A549 (cell line): Measurements from ENCODE around the gene DCAF10. TPM values are rescaled to one million over a fixed set of nuclear protein-coding genes. Genes with fewer than 3 reads are reported as not detected.

Experiments
- ATAC-seq, 2 experiments: fragments of 200-7000 bp in 1 of 2; fragments of >200 bp in 1 of 2; cut with Nextera tagmentation in 1 of 2; cut with Tn5 transposase in 1 of 2; 3 replicates each; pipeline versions ENCODE4 v1.8.0 to v1.9.1; 2018 to 2020; ENCODE audit warnings: mild to moderate bottlenecking in 1 of 2, moderate library complexity in 1 of 2
- CTCF ChIA-PET: fragments of 300-600 bp; sonication (Branson Sonifier 250); formaldehyde crosslinking; extraction: SDS; loops from one replicate; lab custom pipeline; 2021; ENCODE audit warnings: antibody characterized with exemption, inconsistent platforms; lab: Yijun Ruan, JAX
- POLR2A ChIA-PET: fragments of 350-600 bp; formaldehyde crosslinking; extraction: SDS; loops from one replicate; lab custom pipeline; 2021; ENCODE audit warnings: antibody characterized with exemption, inconsistent platforms; lab: Yijun Ruan, JAX
- DNase-seq, 2 experiments: peaks; one replicate each; pipeline versions ENCODE4 v3.0.0 to v3.0.0-alpha.2; 2011 to 2016; ENCODE audit warnings: low read depth in 1 of 2, low spot score in 1 of 2
- FAIRE-seq: peaks from 2 replicates; lab custom pipeline; 2011; peaks lifted over from hg19 to GRCh38; lab: Jason Lieb, UNC
- H3K27ac ChIP-seq, 2 experiments: fragments of >200 bp; sonication (Bioruptor Twin); formaldehyde crosslinking; 3 replicates each; pipeline ENCODE4 v1.5.1; 2016 to 2017
- H3K4me1 ChIP-seq: fragments of >200 bp; sonication (Bioruptor Twin); formaldehyde crosslinking; 3 replicates; pipeline ENCODE4 v1.6.1; 2016
- H3K4me2 ChIP-seq: fragments of >200 bp; sonication (Bioruptor Twin); formaldehyde crosslinking; 3 replicates; pipeline ENCODE4 v1.6.1; 2016
- H3K4me3 ChIP-seq: fragments of >200 bp; sonication (Bioruptor Twin); formaldehyde crosslinking; 3 replicates; pipeline ENCODE4 v1.5.1; 2016
- H3K9me3 ChIP-seq: fragments of >200 bp; sonication (Bioruptor Twin); formaldehyde crosslinking; 3 replicates; pipeline ENCODE4 v1.6.1; 2016
- ATOH8 ChIP-seq: fragments of 250-450 bp; sonication (Bioruptor Pico); IDR thresholded peaks from 2 replicates; pipeline ENCODE4 v1.5.0; 2020; ENCODE audit warnings: low read depth, mild to moderate bottlenecking, moderate library complexity
- BCL3 ChIP-seq: fragments of >200 bp; sonication (Bioruptor Twin); formaldehyde crosslinking; IDR thresholded peaks from 3 replicates; pipeline ENCODE4 v1.6.1; 2016
- CHD4 ChIP-seq: fragments of 200-600 bp; sonication (generic); IDR thresholded peaks from 2 replicates; pipeline ENCODE4 v1.6.1; 2016; ENCODE audit warnings: antibody characterized with exemption, mild to moderate bottlenecking, borderline replicate concordance
- E2F6 ChIP-seq: IDR thresholded peaks from 2 replicates; pipeline ENCODE4 v1.6.1; 2012; ENCODE audit warnings: low read depth, borderline replicate concordance
- ELK1 ChIP-seq: fragments of 150-350 bp; IDR thresholded peaks from 2 replicates; pipeline ENCODE4 v1.6.1; 2014; ENCODE audit warnings: low read depth, mild to moderate bottlenecking, low read length
- FOSB ChIP-seq: fragments of 250-450 bp; sonication (Bioruptor Pico); IDR thresholded peaks from 2 replicates; pipeline ENCODE4 v1.5.0; 2020; ENCODE audit warnings: mild to moderate bottlenecking, moderate library complexity
- HOXB13 ChIP-seq: fragments of 250-450 bp; sonication (Bioruptor Pico); IDR thresholded peaks from 2 replicates; pipeline ENCODE4 v1.5.0; 2020; ENCODE audit warnings: low read depth, mild to moderate bottlenecking, moderate library complexity
- HOXB5 ChIP-seq: fragments of 250-450 bp; sonication (Bioruptor Pico); IDR thresholded peaks from 2 replicates; pipeline ENCODE4 v1.5.0; 2020; ENCODE audit warnings: mild to moderate bottlenecking, moderate library complexity
- JUN ChIP-seq, 2 experiments: fragments of >200 bp; sonication (Bioruptor Twin); formaldehyde crosslinking; IDR thresholded peaks; 2 replicates in 1 of 2; 3 replicates in 1 of 2; pipeline ENCODE4 v1.6.1; 2016 to 2017
- KDM1A ChIP-seq: fragments of 200-600 bp; sonication (generic); IDR thresholded peaks from 2 replicates; pipeline ENCODE4 v1.6.1; 2016; ENCODE audit warnings: low read depth, mild to moderate bottlenecking
- MAFK ChIP-seq: fragments of 450-650 bp; IDR thresholded peaks from 2 replicates; pipeline ENCODE4 v1.6.1; 2014; ENCODE audit not compliant: partially characterized antibody
- MAZ ChIP-seq: fragments of 150-350 bp; IDR thresholded peaks from 2 replicates; pipeline ENCODE4 v1.6.1; 2014; ENCODE audit warnings: antibody characterized with exemption, low read depth, low read length, borderline replicate concordance
- NFE2L2 ChIP-seq: fragments of 150-350 bp; conservative IDR thresholded peaks from 2 replicates; pipeline ENCODE4 v1.6.1; 2014; ENCODE audit warnings: low read length
- PBX3 ChIP-seq: IDR thresholded peaks from 2 replicates; pipeline ENCODE4 v1.6.1; 2012
- RARB ChIP-seq: fragments of 250-450 bp; sonication (Bioruptor Pico); IDR thresholded peaks from 2 replicates; pipeline ENCODE4 v1.8.0; 2021; ENCODE audit warnings: mild to moderate bottlenecking, moderate library complexity
- REST ChIP-seq: fragments of 200-600 bp; sonication (generic); IDR thresholded peaks from 2 replicates; pipeline ENCODE4 v1.6.1; 2016; ENCODE audit warnings: antibody characterized with exemption, mild to moderate bottlenecking, moderate library complexity
- SMC3 ChIP-seq: fragments of >200 bp; sonication (Bioruptor Twin); formaldehyde crosslinking; IDR thresholded peaks from 3 replicates; pipeline ENCODE4 v1.6.1; 2018; ENCODE audit warnings: inconsistent platforms
- ZC3H11A ChIP-seq: fragments of 450-650 bp; IDR thresholded peaks from 2 replicates; pipeline ENCODE4 v1.6.1; 2014; ENCODE audit warnings: antibody characterized with exemption, mild to moderate bottlenecking
- WGBS: methylation state at CpG from one replicate; pipeline ENCODE4 v1.1.6; 2017; ENCODE audit errors: missing lambda C conversion rate; 5-methylcytosine and 5-hydroxymethylcytosine counted together
- polyA plus RNA-seq, 4 experiments: library from polyadenylated mRNA; depleted of rRNA in 3 of 4; stranded (reverse); fragments of >200 nt; fragmentation: RNase III in 1 of 4; extraction: RNeasy Plus Mini Kit Qiagen cat#74134 plus additional on column Dnase treatment in 1 of 4; gene quantifications; 2 replicates in 3 of 4; 3 replicates in 1 of 4; pipeline ENCODE4 v1.2.3, GENCODE V29; 2011 to 2017

DCAF10 gene
- polyA plus RNA-seq, 2 of the 4 experiments (the other 2 are of a cell fraction), result 11.5 to 25.8 TPM

GRCh38 chr9:37899041-37899440, 98.4 kb downstream of the DCAF10 start (continued):
- TF ChIP-seq HOXB13 (CRISPR knock-in tag) (no peak), FOSB (CRISPR knock-in tag) (no peak), NFE2L2 (no peak), RARB (CRISPR knock-in tag) (no peak)

- FAIRE-seq (no peak), ATAC-seq (no peak), DNase-seq (no peak)
- TF ChIP-seq E2F6, result no peak
- TF ChIP-seq PBX3, result no peak
- TF ChIP-seq SMC3, result no peak
- TF ChIP-seq CHD4, result no peak
- TF ChIP-seq ZC3H11A, result no peak
- no peak for TF ChIP-seq BCL3
- Histone ChIP-seq H3K9me3 (no peaks in the 10 kb centered on the region), H3K4me1 (peaks cover 18% of the 10 kb centered on the region), H3K4me2 (peak overlapping the region; percentile 82), H3K27ac (no peak overlapping the region), H3K4me3 (no peak overlapping the region)
- ChIA-PET POLR2A (no interaction called here), CTCF (interaction anchor here (1.0 to 4.1 kb wide), 6 partner anchors 11 to 553 kb away, joined by 3 to 29 read pairs (median 4); partner anchors contain the start of gene SHB)
Measured at GRCh38 chr9:37902131-37902530, 101.5 kb downstream of the DCAF10 start.

GRCh38 chr9:37902796-37903646, 102.4 kb downstream of the DCAF10 start:
- peak in 1 of 2 experiments; percentile 22 for DNase-seq
- WGBS, result 11% methylated on average over 17 of the region's 17 CpGs
- Histone ChIP-seq H3K4me3 (peak overlapping the region; percentile 94), H3K9me3 (no peaks in the 10 kb centered on the region), H3K4me2 (peak overlapping the region; percentile 82), H3K4me1 (peaks cover 18% of the 10 kb centered on the region), H3K27ac (peak overlapping the region; percentile 92 to 96)
- peak; percentile 67 for FAIRE-seq
- no peak for TF ChIP-seq SMC3
- peak; percentile 90 for TF ChIP-seq MAFK
- peak; percentile 30 to 39; a peak in 5 of 6 replicates for ATAC-seq
- ChIA-PET POLR2A (interaction anchor here (1.1 kb wide), 1 partner anchor 118 kb away, joined by 5 read pairs; the partner anchor contains the start of gene EXOSC3), CTCF (interaction anchor here (0.6 to 4.1 kb wide), 13 partner anchors 10 to 460 kb away, joined by 3 to 29 read pairs (median 3); partner anchors contain the start of gene SHB)

GRCh38 chr9:37903647-37904444, 103.2 kb downstream of the DCAF10 start, which contains the start of gene SLC25A51:
Gene SLC25A51, minus strand, starts transcription at chr9:37904127. Its CDS starts 15,577 bp downstream, at chr9:37888550.
- CTCF ChIA-PET, result interaction anchor here (0.6 to 4.1 kb wide), 26 partner anchors 9 to 489 kb away, joined by 3 to 29 read pairs (median 4); partner anchors contain the start of genes ALDH1B1 and SHB
- WGBS, result 0% methylated on average over 22 of the region's 84 CpGs
- Histone ChIP-seq H3K4me2 (peak within 1 kb of the TSS; percentile 82), H3K9me3 (no peaks in the 10 kb centered on the region), H3K4me1 (peaks cover 26% of the 10 kb centered on the region), H3K27ac (peak within 1 kb of the TSS; percentile 92 to 96), H3K4me3 (peak within 1 kb of the TSS; percentile 94)
- ATAC-seq (peak; percentile 83 to 92), DNase-seq (peak; percentile 94), FAIRE-seq (peak; percentile 97)
- POLR2A ChIA-PET, result interaction anchor here (1.1 to 1.2 kb wide), 2 partner anchors 10 to 119 kb away, joined by 3 to 5 read pairs; partner anchors contain the start of gene EXOSC3
- no peak for TF ChIP-seq KDM1A
- no peak; the same call in 1 of the 2 replicates for TF ChIP-seq FOSB (CRISPR knock-in tag)
- peak; percentile 29; the same call in 1 of the 2 replicates for TF ChIP-seq REST
- TF ChIP-seq HOXB5 (CRISPR knock-in tag), result peak; percentile 63; the same call in 1 of the 2 replicates
- TF ChIP-seq JUN (IDR thresholded peaks at IDR 0.05), result peak; percentile 57 to 91; a peak in 4 of 5 replicates
- TF ChIP-seq ELK1, result no peak
- peak; percentile 67; the same call in 1 of the 2 replicates for TF ChIP-seq MAZ
- no peak for TF ChIP-seq ATOH8 (CRISPR knock-in tag)
